Activated T-cell treated with anti-CD3 and anti-CD28 coated beads, Interleukin-2, amount 50 U/mL, for 1 hour (primary cell): ENCODE measurements around the gene TRIM8.
A peak's percentile ranks its signal among the peaks of the same experiment; 100 is the strongest.
"Not testable (repeated sequence)": the region's sequence is repeated elsewhere in the genome, so short reads cannot be mapped to it uniquely, and the experiment has no call there.

Source experiments
- DNase-seq: peaks from one replicate; pipeline ENCODE4 v3.0.0-alpha.2; 2020

TRIM8 gene

DNA sequence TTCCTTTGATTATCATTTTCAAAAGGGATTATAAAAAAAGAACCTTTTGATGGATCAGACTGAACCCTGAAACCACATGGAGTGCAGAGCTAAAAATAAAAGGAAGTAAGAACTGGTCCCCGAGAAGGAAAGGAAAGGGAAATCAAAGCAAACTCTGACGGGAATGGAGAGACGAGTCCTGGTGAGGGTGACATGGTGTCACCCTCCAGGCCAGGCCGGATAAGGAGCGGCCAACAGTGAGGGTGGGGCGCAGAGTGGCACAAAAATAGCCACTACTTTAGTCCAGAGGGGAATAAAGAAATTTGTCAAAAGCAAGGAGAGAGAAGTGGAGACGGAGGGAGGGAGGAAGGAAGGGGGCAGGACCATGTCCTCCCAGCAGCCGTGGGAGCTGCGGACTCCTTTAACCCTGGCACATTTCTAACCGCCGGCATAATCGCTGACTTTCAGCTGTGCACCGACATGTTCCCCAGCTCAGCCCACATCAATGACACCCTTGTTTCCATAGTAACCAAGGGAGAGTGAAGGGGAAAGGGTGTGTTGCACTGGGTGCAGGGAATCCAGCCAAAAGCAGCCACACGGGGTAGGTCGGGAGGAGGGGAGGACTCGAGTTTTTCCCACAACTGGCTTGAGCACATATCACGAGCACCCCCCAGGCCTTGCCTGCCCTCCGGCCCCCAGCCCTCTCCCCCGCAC lies 29.7 kb downstream of the TRIM8 start:
- DNase-seq, result peak; percentile 69

DNA sequence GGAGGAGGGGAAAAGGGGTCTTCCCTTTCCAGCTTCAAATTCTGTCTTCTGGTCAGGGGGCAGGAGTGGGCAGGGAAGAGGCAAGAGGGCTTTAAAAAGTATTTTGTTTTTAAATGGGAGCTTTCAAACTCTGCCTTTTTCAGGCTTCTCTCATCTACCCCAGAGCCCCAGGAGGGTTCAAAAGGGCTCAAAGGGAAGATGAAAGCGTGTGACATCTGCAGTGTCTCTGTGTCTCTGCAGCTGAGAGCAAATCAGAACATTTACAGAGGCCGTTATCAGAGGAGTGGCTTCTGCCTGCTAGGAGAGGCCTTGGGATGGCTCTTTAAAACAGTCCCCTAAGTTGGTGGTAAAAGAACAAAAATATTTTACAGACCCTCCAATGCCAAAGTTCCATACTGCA lies 30.3 kb downstream of the TRIM8 start:
- no peak for DNase-seq

DNA sequence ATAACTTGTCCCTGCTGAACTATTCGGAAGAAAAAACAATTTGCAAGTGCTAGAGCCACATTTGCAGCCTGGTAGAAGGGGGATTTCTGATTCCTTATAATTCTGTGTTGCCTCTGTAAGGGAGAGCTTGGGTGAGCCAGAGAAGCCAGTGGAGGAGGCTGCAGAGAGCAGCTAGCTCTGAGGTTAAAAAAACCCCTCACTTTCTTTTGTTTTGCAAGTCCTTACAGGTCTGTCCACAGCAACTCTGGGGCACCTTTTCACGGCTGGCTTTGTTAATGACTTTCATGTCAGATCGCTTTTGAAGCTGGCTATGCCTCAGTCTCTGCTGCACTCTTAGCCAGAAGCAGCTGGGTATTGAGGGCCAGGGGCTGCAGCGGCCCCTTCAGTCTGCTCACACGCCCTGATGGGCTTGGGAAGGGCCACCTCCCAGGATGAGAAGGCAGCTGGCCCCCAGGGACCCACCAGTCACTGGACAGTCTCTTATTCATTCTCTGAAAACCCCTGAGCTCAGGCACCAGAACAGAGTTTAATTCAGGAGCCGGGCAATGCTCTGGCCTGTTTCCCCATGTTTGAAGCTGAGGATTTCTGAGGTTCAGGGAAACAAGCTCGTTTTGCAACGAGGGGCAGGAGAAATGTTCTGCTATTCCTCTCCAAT lies 30.9 kb downstream of the TRIM8 start:
- DNase-seq, result no peak

DNA sequence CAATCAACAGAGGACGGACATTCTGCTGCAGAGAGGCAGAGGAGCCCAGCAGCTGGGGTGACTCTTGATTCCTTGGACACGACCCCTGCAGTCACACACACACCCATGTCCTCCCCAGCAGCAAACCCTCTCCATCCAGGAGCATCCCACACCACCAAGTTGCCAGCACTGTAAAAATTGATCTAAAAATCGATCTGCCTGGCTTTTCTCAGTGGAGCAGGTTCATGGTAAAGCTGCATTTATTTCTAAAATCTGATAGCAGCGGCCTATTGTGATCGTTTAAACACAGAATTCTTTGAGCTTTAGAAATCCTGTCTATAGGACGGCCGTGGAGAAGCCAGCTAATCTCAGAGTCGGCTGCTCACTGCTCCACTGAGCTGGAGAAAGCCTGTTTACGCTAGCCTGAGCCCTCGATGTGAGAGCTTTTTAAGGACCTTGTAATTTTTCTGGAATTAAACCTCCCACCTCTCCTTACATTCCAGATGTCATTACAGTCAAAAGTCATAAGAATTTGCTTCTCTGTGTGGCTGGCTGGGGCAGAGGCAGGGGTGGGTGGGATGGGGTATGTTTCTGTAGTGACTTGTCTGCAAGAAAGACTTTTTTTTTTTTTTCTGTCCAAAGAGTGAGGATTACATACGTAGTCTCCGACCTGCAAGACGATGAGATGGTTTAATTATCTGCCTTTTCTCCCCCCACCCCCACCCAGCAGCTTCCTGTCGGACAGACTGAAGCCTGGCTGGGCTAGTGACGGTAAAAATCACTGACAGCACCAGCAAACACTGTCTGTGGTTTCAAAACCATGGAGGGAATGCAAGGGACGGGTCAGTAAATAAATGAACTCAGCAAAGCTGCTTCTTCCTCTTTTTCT lies 31.6 kb downstream of the TRIM8 start:
- no peak for DNase-seq

DNA sequence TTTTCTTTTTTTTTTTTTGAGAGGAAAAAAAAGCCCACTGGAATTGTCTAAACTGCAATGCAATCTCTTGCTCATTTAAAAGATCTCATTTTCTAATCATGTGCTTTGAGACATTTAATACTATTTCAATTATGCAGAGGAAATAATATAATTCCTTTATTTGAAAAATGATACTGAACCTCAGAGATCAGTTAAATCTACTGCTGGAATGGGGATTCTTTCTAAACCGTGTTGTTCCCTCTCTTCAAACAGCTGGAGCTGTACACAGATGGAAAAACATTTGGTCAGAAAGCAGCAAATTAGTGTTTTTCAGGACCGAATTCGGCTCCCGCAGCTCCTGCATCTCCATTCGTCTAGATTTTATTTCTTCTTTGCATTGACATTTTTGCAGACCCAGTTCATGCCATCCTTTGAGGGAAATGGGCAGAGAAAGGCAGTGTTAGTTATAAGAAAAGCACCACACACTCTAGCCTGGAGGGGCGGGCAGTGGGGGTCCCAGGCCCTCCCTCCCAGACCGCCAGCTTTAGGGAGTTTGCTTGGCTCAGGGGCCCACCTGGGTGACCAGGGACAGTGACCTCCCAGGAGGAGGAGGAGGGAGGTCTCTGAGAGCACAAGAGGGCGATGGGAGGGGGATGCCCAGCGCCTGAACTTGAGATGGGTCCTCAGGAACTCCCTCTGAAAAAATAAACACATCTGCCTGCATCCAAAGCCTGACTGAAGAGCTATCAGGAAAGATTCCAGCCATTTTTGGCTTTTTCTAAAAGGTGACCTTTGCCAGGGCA lies 32.4 kb downstream of the TRIM8 start:
- DNase-seq, result no peak

DNA sequence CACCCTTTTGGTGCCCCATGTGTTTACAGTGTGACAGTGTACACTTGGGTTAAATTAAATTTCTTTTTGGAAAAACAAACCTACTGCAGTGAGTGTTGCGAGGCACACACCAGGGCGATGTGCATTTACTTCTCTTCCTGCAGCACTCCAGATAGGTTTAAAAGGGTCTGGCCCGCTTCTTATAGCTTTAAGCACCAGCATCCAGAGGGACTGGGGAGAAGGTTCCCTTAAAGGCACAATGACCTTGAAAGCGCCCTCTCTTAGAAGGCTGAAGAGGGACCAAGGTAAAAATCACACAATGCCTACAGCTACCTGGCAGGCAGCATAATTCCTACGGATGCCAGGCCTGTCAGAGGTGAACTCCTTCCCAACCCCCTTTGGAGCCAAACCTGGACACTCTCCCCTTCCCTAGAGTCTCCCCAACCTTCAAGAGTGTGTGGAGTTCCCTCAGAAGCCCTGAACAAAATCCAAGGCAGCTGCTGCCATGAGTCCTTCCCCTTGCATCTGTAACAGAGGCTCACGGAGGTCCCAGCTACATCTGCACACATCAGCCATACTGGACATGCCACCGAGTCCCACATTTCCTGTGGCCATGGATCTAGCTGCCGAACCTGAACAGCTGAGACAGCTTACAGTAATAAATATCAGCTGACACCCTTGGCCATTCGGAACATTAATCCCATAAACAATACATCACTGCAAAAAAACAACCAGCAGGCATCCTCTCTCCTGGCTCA lies 33.2 kb downstream of the TRIM8 start:
- no peak for DNase-seq

DNA sequence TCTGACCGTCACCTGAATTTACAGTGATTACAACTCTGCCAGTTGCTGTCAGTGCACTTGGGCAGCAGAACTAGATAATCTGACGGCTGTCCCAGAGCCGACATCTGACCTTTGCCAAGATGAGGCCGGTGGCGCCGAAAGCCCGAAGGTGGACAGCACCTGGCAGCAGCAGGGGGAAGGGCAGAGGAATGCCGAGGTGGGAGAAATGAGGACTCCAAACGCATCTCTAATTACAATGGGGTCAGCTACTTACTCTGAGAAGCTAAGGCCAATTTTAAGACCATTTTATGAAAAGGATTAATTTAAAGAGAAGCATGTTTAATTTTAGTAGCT lies 33.8 kb downstream of the TRIM8 start:
- no peak for DNase-seq

DNA sequence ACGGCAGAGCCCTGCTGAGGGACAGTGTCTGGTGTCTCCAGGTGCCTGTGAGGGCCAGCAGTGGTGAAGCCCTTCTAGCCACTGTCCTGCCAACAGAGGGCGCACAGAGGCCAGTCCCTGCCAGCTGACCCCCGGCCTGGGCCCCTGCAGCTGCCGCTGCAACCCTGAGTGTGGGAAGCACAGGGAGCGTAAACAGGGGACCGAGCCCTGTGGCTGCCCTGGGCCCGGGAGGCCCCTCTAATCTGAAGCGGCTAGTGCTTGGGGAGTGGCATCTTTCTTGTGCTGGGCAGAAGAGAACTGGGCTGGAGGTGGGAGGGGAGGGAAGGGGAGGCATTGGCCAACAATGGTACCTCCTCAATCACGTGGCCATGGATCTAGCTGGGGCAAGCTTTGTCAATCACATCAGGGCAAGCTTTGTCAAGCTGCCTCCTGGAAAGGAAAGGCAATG lies 34.6 kb downstream of the TRIM8 start:
- DNase-seq, result no peak

DNA sequence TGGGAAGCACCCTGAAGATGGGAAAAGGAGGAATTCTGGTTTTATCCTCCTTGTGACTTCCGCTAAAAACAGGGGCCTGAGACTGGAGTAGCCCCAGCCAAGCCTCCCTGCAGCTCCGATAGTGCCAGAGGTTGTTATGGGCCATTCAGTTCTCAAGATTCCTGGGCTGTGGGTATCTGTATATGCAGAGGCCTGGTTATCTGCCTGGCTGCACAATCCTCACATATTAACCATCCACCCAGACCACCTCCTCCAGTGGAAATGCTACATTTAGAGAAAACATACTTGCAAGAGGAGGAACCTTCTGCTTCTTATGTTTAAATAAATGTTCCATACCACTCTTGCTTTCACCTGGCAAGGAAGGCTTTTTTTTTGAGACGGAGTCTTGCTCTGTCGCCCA lies 35.3 kb downstream of the TRIM8 start:
- DNase-seq, result no peak

DNA sequence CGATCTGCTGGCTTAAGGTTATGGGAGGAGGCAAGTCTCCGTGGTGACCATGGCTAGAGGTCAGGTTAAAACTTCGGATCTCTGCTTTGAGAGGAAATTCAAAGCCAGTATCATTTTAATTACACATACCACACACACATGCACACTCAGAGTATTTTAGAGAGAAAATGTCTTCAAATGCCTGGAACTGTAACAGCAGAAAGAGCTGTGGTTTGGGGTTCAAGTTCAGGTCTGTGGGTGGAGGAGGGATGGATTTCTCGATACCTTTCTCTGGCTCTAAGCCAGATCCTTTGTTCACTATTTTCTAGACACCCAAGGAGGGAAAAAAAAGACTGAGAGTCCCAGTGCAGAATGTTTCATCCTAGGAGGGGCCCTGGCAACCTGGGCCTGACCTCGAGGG lies 37.4 kb downstream of the TRIM8 start:
- no peak for DNase-seq

DNA sequence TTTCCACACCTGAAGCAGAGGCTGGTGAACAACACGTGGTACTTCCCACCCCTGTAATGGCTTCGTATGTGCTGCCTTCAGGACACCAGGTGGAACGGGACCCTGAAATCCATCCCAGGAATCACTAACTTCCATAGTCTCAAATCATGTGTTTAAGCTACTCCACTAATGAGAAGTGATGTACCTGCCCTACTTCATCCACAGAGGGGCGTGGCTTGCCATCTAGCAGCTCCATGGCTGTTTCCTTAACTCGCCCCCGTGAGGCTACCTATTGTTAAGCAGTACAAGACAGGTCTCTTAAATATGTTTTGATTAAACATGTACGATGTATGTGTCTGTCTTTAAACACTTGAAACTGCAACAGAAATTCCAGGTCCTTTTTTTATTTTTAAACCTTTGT lies 38.1 kb downstream of the TRIM8 start:
- DNase-seq, result no peak

DNA sequence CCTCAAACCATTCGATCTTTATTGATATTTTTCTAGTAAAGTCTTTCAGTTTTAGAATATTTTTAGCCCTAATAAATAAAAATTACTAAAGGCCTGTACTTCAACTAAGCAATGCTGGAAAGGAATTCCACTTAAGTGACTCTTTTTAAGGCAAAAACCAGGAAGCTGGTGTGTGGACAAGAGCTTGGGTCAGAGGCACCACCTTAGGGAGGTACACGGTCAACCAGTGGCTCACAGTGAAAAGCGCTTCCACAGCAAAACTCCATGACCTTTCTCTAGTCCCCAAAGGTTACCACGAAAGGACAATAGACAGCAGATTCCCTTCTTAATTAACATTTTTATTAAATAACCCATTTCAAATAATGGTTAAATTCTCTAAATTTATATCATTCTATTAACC lies 38.7 kb downstream of the TRIM8 start:
- no peak for DNase-seq

DNA sequence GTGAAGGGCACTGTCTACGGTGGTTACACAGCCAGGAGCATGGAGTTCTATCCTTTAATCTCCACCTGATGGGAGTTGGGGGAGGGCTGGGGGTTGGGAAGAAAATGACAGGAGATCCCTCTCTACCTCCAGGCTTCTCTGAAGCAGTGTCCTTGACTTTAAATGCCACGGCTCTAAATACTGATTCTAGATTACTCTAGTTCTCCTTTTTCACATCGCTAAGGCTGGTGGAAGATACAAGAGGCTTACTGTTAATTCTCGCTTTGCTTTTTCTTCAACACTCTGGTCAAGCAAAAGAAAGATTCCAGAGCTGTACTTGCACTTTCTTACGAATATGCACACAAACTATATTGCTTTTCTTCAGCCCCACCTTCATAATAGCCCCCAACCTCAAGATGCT lies 39.5 kb downstream of the TRIM8 start:
- no peak for DNase-seq

DNA sequence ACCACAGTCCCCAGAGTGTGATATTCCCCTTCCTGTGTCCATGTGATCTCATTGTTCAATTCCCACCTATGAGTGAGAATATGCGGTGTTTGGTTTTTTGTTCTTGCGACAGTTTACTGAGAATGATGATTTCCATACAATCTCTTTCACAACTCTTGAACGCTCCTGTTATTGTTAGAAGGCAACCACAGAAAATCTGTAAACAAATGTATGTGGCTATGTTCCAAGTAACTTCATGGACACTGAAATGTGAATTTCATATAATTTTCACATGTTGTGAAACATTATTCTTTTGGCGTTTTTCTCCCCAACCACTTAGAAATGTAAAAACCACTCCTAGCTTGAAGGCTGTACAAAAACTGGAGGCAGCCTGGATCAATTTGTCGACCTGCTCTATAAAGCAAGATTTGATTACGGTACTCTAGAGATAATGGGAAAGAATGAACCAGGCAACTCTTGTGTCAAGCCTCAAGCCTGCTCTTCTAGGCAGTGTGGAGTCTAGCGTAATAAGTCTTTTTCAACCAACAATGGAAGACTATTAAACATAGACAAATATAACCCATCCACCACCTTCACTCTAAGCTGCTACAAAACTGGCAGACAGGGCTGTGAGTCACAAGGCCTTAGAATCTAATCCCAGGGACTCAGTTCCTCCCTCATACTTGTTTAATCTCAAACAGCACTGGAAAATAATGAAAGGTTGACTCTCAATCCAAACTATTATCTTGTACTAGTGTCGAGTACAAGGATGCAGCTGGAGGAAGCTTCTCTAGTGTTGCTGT lies 47.2 kb downstream of the TRIM8 start:
- no peak for DNase-seq

DNA sequence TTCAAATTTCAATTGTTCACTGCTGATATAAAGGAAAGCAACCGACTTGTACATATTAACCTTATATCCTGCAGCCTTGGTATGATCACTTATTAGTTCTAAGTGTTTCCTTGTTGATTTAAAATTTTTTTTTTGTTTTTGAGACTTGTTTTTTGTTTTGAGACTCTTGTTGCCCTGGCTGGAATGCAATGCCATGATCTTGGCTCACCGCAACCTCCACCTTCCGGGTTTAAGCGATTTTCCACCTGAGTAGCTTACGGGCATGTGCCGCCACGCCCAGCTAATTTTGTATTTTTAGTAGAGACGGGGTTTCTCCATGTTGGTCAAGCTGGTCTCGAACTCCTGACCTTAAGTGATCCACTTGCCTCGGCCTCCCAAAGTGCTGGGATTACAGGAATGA lies 51.1 kb downstream of the TRIM8 start:
- not testable (repeated sequence) for DNase-seq

DNA sequence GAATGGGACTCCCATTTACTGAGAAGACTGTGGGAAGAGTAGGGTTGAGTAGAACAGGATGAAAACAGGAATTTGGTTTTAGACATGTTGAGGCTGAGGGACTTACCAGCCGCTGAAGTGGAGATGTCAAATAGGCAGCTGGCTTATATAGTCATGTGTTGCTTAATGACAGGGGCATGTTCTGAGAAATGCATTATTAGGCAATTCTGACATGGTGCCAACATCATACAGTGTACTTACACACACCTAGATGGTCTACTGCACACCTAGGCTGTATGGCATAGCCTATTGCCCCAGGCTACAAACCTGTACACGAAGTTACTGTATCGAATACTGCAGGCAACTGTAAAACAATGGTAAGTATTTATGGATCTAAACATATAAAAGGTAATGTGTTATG lies 52.5 kb downstream of the TRIM8 start:
- DNase-seq, result no peak

DNA sequence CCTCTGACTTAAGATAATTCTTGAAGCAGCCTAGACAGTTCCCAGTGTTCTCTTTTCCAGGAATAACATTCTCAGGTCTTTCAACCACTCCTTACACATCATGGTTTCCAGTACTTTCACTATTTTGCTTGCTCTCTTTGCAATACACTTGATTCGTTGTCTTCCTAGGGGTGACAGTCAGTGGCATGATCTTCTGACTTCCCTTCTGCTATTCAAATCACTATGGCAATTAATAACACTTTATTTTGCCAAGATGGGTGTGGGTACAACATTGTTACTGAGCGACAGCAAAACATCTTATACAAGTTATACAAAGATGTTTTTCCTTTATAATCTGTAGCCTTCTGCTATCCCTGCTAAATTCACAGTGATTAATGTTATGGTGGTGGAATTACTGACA lies 54.6 kb downstream of the TRIM8 start:
- DNase-seq, result no peak

DNA sequence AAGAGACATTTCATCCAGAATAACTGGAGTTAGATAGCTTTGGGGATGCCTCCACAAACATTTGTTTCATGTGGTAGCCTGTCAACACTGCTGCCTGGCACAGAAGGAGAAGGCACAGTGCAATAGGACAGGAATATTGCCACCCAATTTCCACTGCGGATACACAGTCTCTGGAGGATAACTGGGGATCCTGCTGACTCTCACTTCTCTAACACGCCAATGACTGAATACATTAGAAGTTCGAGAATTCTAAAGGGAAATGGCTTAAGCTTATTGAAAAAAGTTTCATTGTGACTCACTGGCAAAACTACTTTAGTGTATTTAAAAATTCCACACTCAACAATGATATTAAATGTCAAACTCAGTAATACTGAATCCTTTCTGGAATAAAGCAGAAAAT lies 57.0 kb downstream of the TRIM8 start:
- DNase-seq, result no peak

DNA sequence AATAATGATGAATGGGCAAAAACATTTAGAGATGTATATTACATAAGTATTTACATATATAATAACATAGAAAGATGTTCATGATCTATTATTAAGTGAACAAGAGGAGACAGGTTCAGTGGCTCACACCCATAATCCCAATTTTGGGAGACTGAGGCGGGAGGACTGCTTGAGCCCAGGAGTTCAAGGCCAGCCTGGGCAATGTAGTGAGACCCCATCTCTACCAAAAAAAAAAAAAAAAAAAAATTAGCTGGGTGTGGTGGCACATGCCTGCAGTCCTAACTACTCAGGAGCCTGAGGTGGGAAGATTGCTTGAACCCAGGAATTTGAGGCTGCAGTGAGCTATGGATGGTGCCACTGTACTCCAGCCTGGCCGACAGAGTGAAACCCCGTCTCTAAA lies 57.5 kb downstream of the TRIM8 start:
- no peak for DNase-seq

DNA sequence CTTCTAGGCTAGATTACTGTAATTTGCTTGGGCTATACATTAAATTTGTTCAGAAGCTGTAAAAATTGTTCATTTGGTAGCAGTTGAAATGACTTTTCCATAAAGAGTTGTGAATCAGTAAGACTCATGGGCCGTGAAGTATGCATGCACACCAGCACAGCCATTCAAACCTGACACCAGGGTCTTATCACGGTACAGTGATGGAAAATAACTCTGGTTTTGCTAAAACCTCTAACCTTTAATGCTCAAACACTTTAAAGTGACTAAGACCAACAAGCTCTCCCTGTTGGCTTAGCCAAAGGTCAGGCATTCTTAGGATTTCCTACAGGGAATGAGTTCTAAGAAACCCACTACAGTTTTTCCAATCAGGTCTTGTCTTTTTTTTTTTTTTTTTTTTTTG lies 58.5 kb downstream of the TRIM8 start:
- DNase-seq, result no peak

DNA sequence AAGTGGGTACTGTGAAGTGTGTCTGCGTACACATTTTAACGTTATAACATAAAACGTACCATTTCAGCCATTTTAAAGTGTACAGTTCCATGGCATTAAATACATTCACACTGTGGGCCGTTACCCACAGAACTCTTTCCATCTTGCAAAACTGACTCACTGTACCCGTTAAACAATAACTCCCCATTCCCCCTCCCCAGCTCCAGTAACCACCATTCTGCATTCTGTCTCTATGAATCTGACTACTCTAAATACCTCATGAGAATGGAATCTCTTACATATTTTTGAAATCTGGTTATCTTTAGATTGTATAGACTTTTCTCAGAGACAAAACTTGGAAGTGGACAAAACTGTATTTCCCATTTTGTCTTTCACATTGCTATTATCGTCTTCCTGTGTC lies 60.6 kb downstream of the TRIM8 start:
- no peak for DNase-seq

DNA sequence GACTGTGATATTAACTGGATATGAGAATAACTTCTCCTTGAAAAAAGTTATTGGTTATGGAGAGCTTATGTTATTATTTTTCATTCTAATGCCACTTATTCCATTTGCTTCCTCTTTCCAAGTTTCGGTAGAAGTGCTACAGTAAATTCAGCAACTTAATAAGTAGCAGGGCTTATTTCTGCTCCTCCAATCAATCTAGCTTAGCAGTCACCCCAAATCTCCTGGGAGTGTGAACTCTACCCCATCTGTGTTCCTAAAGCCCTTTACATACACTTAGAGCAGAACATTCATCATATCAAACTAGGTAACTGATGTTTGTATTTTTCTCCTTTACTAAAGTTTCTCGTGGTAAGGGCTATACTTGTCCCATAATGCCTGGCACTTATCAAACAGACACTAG lies 61.3 kb downstream of the TRIM8 start:
- no peak for DNase-seq
